Measurements from ENCODE around the gene SLC47A1. TPM values are rescaled to one million over a fixed set of nuclear protein-coding genes. Genes with fewer than 3 reads are reported as not detected.

The SLC47A1 gene
- total and polyA plus RNA-seq, 2 of the 8 experiments (the other 6 are each of a cell fraction or from before 2014, with no cell fraction given): 1.5 to 3.6 TPM

DNA sequence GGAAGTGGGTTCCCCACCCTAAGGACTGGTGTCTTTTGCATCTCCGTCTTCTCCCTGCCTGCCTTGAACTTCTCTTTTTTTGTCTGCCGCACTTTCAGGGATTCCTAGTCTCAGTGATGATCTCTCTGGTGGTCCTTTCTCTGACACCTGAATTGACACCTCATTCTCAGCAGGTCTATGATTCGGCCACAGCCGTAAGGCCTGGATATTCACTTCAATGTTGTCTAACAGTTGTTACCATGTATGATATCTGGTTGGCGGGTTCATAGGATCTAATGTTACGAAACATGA lies 25.1 kb upstream of the SLC47A1 start:
- Histone ChIP-seq H3K23ac (ENCODE audit: insufficient read length) (no peak overlapping the region), H2BK12ac (ENCODE audit: low read depth, low read length) (no peak overlapping the region), H3K4me1 (replicated peaks in 1 of 4; ENCODE audit: control insufficient read depth in 3 of 4, insufficient read depth in 4 of 4, low read length in 3 of 4) (no peaks in the 10 kb centered on the region; a peak in 2 of 7 replicates), H4K8ac (ENCODE audit: extremely low read depth, insufficient read depth, low read length) (no peak overlapping the region), H4K91ac (replicated peaks; ENCODE audit: insufficient read length, low read length) (no peak overlapping the region), H4K20me1 (replicated peaks in 1 of 2; ENCODE audit: control insufficient read depth in 1 of 2, insufficient read depth in 2 of 2, low read length in 2 of 2) (no peaks in the 10 kb centered on the region), H3K27ac (ENCODE audit: low read depth, low read length) (no peak overlapping the region), H2AK5ac (ENCODE audit: low read depth, low read length) (no peak overlapping the region), H3K18ac (ENCODE audit: extremely low read depth, low read length) (no peak overlapping the region), H3K23me2 (ENCODE audit: low read depth, low read length) (no peaks in the 10 kb centered on the region; the same call in 1 of the 2 replicates), H3K4ac (replicated peaks; ENCODE audit: insufficient read length, low read depth, low read length) (no peak overlapping the region), H3K79me2 (ENCODE audit: control insufficient read depth in 1 of 2, insufficient read depth in 2 of 2, low read length in 2 of 2) (no peaks in the 10 kb centered on the region), H2AFZ (ENCODE audit: low read length) (peak overlapping the region; percentile 68), H3K36me3 (ENCODE audit: control insufficient read depth in 2 of 4, insufficient read depth in 4 of 4, low read length in 3 of 4) (no peaks in the 10 kb centered on the region), H2BK120ac (replicated peaks; ENCODE audit: low read depth, low read length) (no peak overlapping the region), H3K79me1 (ENCODE audit: low read depth, low read length) (no peaks in the 10 kb centered on the region), H4K5ac (ENCODE audit: insufficient read length, low read depth, low read length) (peak overlapping the region; percentile 6), H2BK5ac (ENCODE audit: low read depth, low read length) (no peak overlapping the region), H2BK20ac (ENCODE audit: low read length) (no peak overlapping the region), H3K27me3 (replicated peaks in 1 of 4; ENCODE audit: control insufficient read depth in 3 of 4, extremely low read depth in 1 of 4, insufficient read depth in 3 of 4, low read length in 3 of 4) (no peaks in the 10 kb centered on the region), H3K4me3 (ENCODE audit: extremely low read depth in 1 of 4, insufficient read depth in 2 of 4, low read depth in 3 of 4, low read length in 4 of 4) (peak overlapping the region; percentile 53 to 79 (median 68)), H3K9ac (replicated peaks in 1 of 4; ENCODE audit: extremely low read depth in 1 of 4, low read depth in 3 of 4, low read length in 3 of 4) (no peak overlapping the region), H3K56ac (replicated peaks; ENCODE audit: insufficient read length, low read depth, low read length) (no peak overlapping the region), H2BK15ac (ENCODE audit: low read length) (no peak overlapping the region), H3K9me3 (ENCODE audit: insufficient read depth in 2 of 2, low read depth in 1 of 2, low read length in 1 of 2) (no peaks in the 10 kb centered on the region), H3K14ac (ENCODE audit: insufficient read length) (no peak overlapping the region), H3K4me2 (ENCODE audit: insufficient read depth in 1 of 2, low read depth in 2 of 2, low read length in 2 of 2) (peak overlapping the region; percentile 58 to 80)
- TF ChIP-seq KDM5A (IDR thresholded peaks at IDR 0.05; ENCODE audit: low read length) (no peak), CHD2 (IDR thresholded peaks at IDR 0.05; ENCODE audit: low read length) (no peak), BACH1 (IDR thresholded peaks at IDR 0.05; ENCODE audit: low read length) (0 out of 2 replicates have a peak, but pooled peaks have one; percentile 20)
- TF ChIP-seq, protein P1, sequence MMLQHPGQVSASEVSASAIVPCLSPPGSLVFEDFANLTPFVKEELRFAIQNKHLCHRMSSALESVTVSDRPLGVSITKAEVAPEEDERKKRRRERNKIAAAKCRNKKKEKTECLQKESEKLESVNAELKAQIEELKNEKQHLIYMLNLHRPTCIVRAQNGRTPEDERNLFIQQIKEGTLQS (IDR thresholded peaks at IDR 0.05; ENCODE audit: insufficient read depth, low read depth, low read length): no peak
- FAIRE-seq (peak; percentile 50), DNase-seq (ENCODE audit: low read depth in 1 of 2, low spot score in 2 of 2) (no peak)
- ChIA-PET CTCF (ENCODE audit: partially characterized antibody) (no interaction called here), POLR2A (ENCODE audit: partially characterized antibody) (no interaction called here)
- WGBS, 2 experiments (ENCODE audit: extremely low coverage in 1 of 2, insufficient coverage in 1 of 2, insufficient read length in 1 of 2, insufficient replicate concordance in 2 of 2, low coverage in 1 of 2, low lambda C conversion rate in 2 of 2, missing lambda C conversion rate in 1 of 2): 52% methylated on average over 6 of the region's 6 CpGs; no CpG with 5 or more reads in 1 of the 2 experiments

Measured in H1 (cell line).